SK-N-SH treated with all-trans-retinoic acid at 6 μM for 48 hours (cell line): ENCODE data around the gene CLCNKA.

Source experiments
- ATAC-seq: fragments of 200-7000 bp; cut with Tn5 transposase; 3 replicates; pipeline ENCODE4 v1.9.1; 2020; ENCODE audit warnings: mild to moderate bottlenecking, moderate library complexity
- ARNTL ChIP-seq: fragments of 450-650 bp; formaldehyde crosslinking; IDR thresholded peaks from 2 replicates; pipeline ENCODE4 v1.5.0; 2020; ENCODE audit warnings: low read depth, mild to moderate bottlenecking, moderate library complexity, borderline replicate concordance
- BACH2 ChIP-seq: fragments of 250-450 bp; sonication (Bioruptor Pico); IDR thresholded peaks from 2 replicates; pipeline ENCODE4 v1.9.0; 2021; ENCODE audit warnings: mild to moderate bottlenecking, borderline replicate concordance
- CREB5 ChIP-seq: fragments of 250-450 bp; sonication (Bioruptor Pico); IDR thresholded peaks from 2 replicates; pipeline ENCODE4 v1.5.1; 2020; ENCODE audit warnings: low read depth, mild to moderate bottlenecking, moderate library complexity
- CSDC2 ChIP-seq: fragments of 250-450 bp; sonication (Bioruptor Pico); IDR thresholded peaks from 2 replicates; pipeline ENCODE4 v1.5.0; 2020; ENCODE audit warnings: mild to moderate bottlenecking, moderate library complexity
- CSRNP3 ChIP-seq: fragments of 250-450 bp; sonication (Bioruptor Pico); IDR thresholded peaks from 2 replicates; pipeline ENCODE4 v1.5.1; 2021; ENCODE audit warnings: mild to moderate bottlenecking, moderate library complexity
- ESRRG ChIP-seq: fragments of 250-450 bp; sonication (Bioruptor Pico); IDR thresholded peaks from 2 replicates; pipeline ENCODE4 v1.6.1; 2021; ENCODE audit warnings: mild to moderate bottlenecking
- GLIS3 ChIP-seq: fragments of 250-450 bp; sonication (Bioruptor Pico); IDR thresholded peaks from 2 replicates; pipeline ENCODE4 v1.5.0; 2020; ENCODE audit warnings: mild to moderate bottlenecking, moderate library complexity
- OSR1 ChIP-seq: fragments of 250-450 bp; sonication (Bioruptor Pico); IDR thresholded peaks from 2 replicates; pipeline ENCODE4 v1.8.0; 2022; ENCODE audit warnings: moderate library complexity, mild to moderate bottlenecking, inconsistent platforms
- RARB ChIP-seq: fragments of 250-450 bp; sonication (Bioruptor Pico); IDR thresholded peaks from 2 replicates; pipeline ENCODE4 v1.8.0; 2021; ENCODE audit warnings: mild to moderate bottlenecking, moderate library complexity
- TCF4 ChIP-seq: fragments of 250-450 bp; sonication (Bioruptor Pico); IDR thresholded peaks from 2 replicates; pipeline ENCODE4 v1.8.0; 2021; ENCODE audit warnings: mild to moderate bottlenecking, moderate library complexity, borderline replicate concordance
- TSHZ2 ChIP-seq: fragments of 250-450 bp; sonication (Bioruptor Pico); IDR thresholded peaks from 2 replicates; pipeline ENCODE4 v1.5.0; 2020; ENCODE audit warnings: mild to moderate bottlenecking, moderate library complexity
- ZC3H10 ChIP-seq: fragments of 250-450 bp; sonication (Bioruptor Pico); IDR thresholded peaks from 2 replicates; pipeline ENCODE4 v1.5.1; 2021; ENCODE audit warnings: mild to moderate bottlenecking, moderate library complexity
- ZFP3 ChIP-seq: fragments of 250-450 bp; sonication (Bioruptor Pico); IDR thresholded peaks from 2 replicates; pipeline ENCODE4 v1.5.0; 2020; ENCODE audit warnings: mild to moderate bottlenecking, moderate library complexity
- ZFP30 ChIP-seq: fragments of 450-650 bp; formaldehyde crosslinking; IDR thresholded peaks from 2 replicates; pipeline ENCODE4 v1.5.0; 2022; ENCODE audit warnings: mild to moderate bottlenecking, moderate library complexity
- ZNF70 ChIP-seq: fragments of 450-650 bp; formaldehyde crosslinking; IDR thresholded peaks from 2 replicates; pipeline ENCODE4 v1.5.0; 2020; ENCODE audit warnings: mild to moderate bottlenecking, moderate library complexity
- TF ChIP-seq, protein P1 (sequence below): fragments of 250-450 bp; sonication (Bioruptor Pico); IDR thresholded peaks from 2 replicates; pipeline ENCODE4 v1.8.0; 2020; ENCODE audit warnings: mild to moderate bottlenecking, moderate library complexity, borderline replicate concordance

CLCNKA gene

DNA sequence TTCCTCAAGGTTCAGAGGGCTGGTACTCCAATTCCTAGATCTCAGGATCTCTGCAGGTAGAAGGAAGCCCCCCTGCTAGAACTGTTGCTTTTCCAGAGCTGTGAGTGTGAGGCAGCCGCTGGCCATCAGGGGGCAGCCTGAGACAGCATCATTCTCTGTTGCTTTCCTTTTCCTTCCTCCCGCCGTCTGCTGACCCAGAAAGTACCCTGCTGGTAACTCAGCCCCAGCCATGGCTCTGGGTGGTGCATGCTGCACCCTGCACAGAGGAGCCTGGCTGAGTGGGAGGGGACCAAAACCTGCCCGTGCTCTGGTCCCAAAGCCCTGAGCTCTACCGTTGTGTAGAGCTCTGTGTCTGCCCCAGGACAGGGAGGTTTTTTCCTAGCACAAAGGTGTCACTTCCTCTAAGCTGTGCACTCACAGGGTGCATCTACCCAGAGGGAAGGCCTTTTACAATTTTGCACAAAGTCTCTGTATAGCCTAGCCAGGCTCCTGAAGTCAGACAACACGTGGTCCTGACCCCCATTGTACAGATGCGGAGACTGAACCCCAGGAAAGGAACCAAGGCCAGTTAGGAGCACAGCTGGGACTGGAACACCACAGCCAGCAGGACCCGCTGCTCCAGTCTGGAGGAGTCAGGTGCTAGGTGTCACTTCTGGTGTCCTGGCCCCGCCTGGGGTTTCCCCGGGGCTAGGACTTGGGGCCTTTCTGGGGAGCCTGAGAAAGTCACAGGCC, 57.3 kb downstream of the CLCNKA start:
- peak; percentile 78 for ATAC-seq
- TF ChIP-seq RARB (CRISPR knock-in tag) (no peak), ZC3H10 (no peak), ZFP30 (CRISPR knock-in tag) (no peak), GLIS3 (CRISPR knock-in tag) (no peak), ESRRG (CRISPR knock-in tag) (no peak)
- TF ChIP-seq, protein P1, sequence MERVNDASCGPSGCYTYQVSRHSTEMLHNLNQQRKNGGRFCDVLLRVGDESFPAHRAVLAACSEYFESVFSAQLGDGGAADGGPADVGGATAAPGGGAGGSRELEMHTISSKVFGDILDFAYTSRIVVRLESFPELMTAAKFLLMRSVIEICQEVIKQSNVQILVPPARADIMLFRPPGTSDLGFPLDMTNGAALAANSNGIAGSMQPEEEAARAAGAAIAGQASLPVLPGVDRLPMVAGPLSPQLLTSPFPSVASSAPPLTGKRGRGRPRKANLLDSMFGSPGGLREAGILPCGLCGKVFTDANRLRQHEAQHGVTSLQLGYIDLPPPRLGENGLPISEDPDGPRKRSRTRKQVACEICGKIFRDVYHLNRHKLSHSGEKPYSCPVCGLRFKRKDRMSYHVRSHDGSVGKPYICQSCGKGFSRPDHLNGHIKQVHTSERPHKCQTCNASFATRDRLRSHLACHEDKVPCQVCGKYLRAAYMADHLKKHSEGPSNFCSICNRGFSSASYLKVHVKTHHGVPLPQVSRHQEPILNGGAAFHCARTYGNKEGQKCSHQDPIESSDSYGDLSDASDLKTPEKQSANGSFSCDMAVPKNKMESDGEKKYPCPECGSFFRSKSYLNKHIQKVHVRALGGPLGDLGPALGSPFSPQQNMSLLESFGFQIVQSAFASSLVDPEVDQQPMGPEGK (CRISPR knock-in tag): no peak

DNA sequence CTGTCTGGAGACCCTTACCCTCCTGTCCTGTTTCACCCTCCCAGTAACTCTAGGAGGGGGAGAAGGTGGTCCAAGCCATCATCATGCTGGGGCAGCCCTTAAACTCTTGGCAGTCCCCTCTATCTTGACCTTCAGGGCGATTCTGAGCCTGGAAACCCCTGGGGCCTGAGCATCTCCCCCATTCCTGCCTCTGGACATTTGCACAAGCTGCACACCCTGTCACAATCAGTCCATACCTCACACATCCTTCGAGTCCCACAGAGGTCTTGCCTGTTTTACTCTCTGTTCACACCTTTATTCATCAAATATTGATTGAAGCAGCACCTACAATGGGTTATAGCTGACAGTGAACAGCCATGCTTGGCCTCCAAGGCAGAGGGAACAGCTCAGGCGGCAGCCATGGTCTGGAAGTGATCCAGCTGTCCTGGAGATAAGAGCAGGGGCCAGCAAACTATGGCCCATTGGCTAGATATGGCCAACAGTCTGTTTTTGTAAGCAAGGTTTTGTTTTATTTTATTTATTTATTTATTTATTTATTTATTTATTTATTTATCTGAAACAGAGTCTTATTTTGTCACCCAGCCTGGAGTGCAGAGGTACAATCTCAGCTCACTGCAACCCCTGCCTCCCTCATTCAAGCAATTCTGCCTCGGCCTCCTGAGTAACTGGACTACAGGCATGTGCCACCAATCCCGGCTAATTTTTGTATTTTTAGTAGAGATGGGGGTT, 58.8 kb downstream of the CLCNKA start:
- TF ChIP-seq ZNF70 (CRISPR knock-in tag): no peak
- ATAC-seq: no peak

- TF ChIP-seq ZFP30 (CRISPR knock-in tag) (no peak), ZNF70 (CRISPR knock-in tag) (no peak), ESRRG (CRISPR knock-in tag) (no peak), ZC3H10 (no peak), CSRNP3 (no peak), CSDC2 (no peak), TCF4 (CRISPR knock-in tag) (no peak), CREB5 (CRISPR knock-in tag) (no peak), ARNTL (CRISPR knock-in tag) (no peak), ZFP3 (no peak), BACH2 (CRISPR knock-in tag) (no peak), TSHZ2 (CRISPR knock-in tag) (no peak), OSR1 (CRISPR knock-in tag) (no peak)
- TF ChIP-seq, protein P1 (CRISPR knock-in tag): no peak
- ATAC-seq: no peak
Observed at GRCh38 chr1:16081636-16082035, 59.8 kb downstream of the CLCNKA start.
